PC-3 (cell line): Measurements from ENCODE around the gene IRGC. TPM values are rescaled to one million over a fixed set of nuclear protein-coding genes. Genes with fewer than 3 reads are reported as not detected.
A peak's percentile ranks its signal among the peaks of the same experiment; 100 is the strongest.

ENCODE experiments used
- ATAC-seq: fragments of 200-7000 bp; cut with Tn5 transposase; 2 replicates; pipeline ENCODE4 v1.9.1; 2020; ENCODE audit warnings: mild to moderate bottlenecking, moderate library complexity
- BruUV-seq: library from RNA; stranded (reverse); fragments of 400-500 nt; replicated peaks from 2 replicates; lab custom pipeline; 2021; lab: Mats Ljungman, UMichigan
- CTCF ChIA-PET: fragments of 300-600 bp; sonication (Branson Sonifier 250); formaldehyde crosslinking; loops from one replicate; lab custom pipeline; 2022; ENCODE audit warnings: antibody characterized with exemption; lab: Charles Lee
- POLR2A ChIA-PET: fragments of 300-600 bp; sonication (Branson Sonifier 250); formaldehyde crosslinking; loops from one replicate; lab custom pipeline; 2022; ENCODE audit warnings: antibody characterized with exemption; ENCODE audit not compliant: unreplicated experiment; lab: Charles Lee
- DNase-seq: peaks from one replicate; pipeline ENCODE4 v3.0.0-alpha.2; 2015
- H2AFZ ChIP-seq: fragments of 300-600 bp; sonication (generic); 2 replicates; pipeline ENCODE4 v1.6.0; 2016; ENCODE audit warnings: antibody characterized with exemption, low read length
- H3F3A ChIP-seq: fragments of 300-600 bp; sonication (generic); one replicate; pipeline ENCODE4 v1.6.0; 2017; ENCODE audit warnings: antibody characterized with exemption, low read length, control low read depth, mild to moderate bottlenecking; ENCODE audit not compliant: unreplicated experiment
- H3K27ac ChIP-seq: fragments of 300-600 bp; sonication (generic); 2 replicates; pipeline ENCODE4 v1.5.1; 2016; ENCODE audit warnings: mild to moderate bottlenecking, low read length
- H3K27me3 ChIP-seq: fragments of 300-600 bp; sonication (generic); 2 replicates; pipeline ENCODE4 v1.6.1; 2016; ENCODE audit warnings: low read length, mixed read lengths
- H3K36me3 ChIP-seq: fragments of 300-600 bp; sonication (generic); 2 replicates; pipeline ENCODE4 v1.6.1; 2016; ENCODE audit warnings: low read depth, mixed run types, low read length, mixed read lengths
- H3K4me1 ChIP-seq: fragments of 300-600 bp; sonication (generic); 2 replicates; pipeline ENCODE4 v1.5.1; 2016; ENCODE audit warnings: low read length; ENCODE audit not compliant: insufficient read depth
- H3K4me2 ChIP-seq: fragments of 300-600 bp; sonication (generic); 2 replicates; pipeline ENCODE4 v1.6.0; 2016; ENCODE audit warnings: low read length
- H3K4me3 ChIP-seq: fragments of 300-600 bp; sonication (generic); 2 replicates; pipeline ENCODE4 v1.5.1; 2016; ENCODE audit warnings: mild to moderate bottlenecking, low read length, mixed read lengths
- H3K79me2 ChIP-seq: fragments of 300-600 bp; sonication (generic); 2 replicates; pipeline ENCODE4 v1.6.1; 2017; ENCODE audit warnings: low read length, mixed read lengths
- H3K9ac ChIP-seq: fragments of 300-600 bp; sonication (generic); 2 replicates; pipeline ENCODE4 v1.6.0; 2016; ENCODE audit warnings: mild to moderate bottlenecking, low read length
- H3K9me2 ChIP-seq: fragments of 300-600 bp; sonication (generic); replicated peaks from 2 replicates; pipeline ENCODE4 v1.6.1; 2016; ENCODE audit warnings: mixed run types, low read length, mixed read lengths
- H3K9me3 ChIP-seq: fragments of 300-600 bp; sonication (generic); 2 replicates; pipeline ENCODE4 v1.6.1; 2016; ENCODE audit warnings: low read length, mixed read lengths
- H4K20me1 ChIP-seq: fragments of 300-600 bp; sonication (generic); 2 replicates; pipeline ENCODE4 v1.6.1; 2016; ENCODE audit warnings: low read length, mixed read lengths
- EZH2 ChIP-seq: fragments of 300-600 bp; sonication (generic); IDR thresholded peaks from one replicate; pipeline ENCODE4 v1.6.1; 2017; ENCODE audit warnings: antibody characterized with exemption, mild to moderate bottlenecking, low read length; ENCODE audit not compliant: unreplicated experiment
- EZH2phosphoT487 ChIP-seq: fragments of 300-600 bp; sonication (generic); IDR thresholded peaks from 2 replicates; pipeline ENCODE4 v1.6.1; 2018; ENCODE audit warnings: mild to moderate bottlenecking, antibody characterized with exemption, low read length, borderline replicate concordance
- intact Hi-C: fragments of 100-400 bp; cut with micrococcal nuclease; formaldehyde crosslinking; loops from 2 replicates; pipeline ENCODE4 v1.9.0; 2023
- total RNA-seq: library from RNA; depleted of rRNA; stranded (reverse); fragments of >200 nt; gene quantifications from 2 replicates; pipeline ENCODE4 v1.2.3, GENCODE V29; 2014
- TF ChIP-seq, protein P1 (sequence below): fragments of 300-600 bp; sonication (generic); conservative IDR thresholded peaks from 2 replicates; pipeline ENCODE4 v1.5.1; 2017; ENCODE audit warnings: antibody characterized with exemption, low read depth, mild to moderate bottlenecking, low read length

IRGC gene
- total RNA-seq, 1 experiment from 2014 or later = not detected

DNA sequence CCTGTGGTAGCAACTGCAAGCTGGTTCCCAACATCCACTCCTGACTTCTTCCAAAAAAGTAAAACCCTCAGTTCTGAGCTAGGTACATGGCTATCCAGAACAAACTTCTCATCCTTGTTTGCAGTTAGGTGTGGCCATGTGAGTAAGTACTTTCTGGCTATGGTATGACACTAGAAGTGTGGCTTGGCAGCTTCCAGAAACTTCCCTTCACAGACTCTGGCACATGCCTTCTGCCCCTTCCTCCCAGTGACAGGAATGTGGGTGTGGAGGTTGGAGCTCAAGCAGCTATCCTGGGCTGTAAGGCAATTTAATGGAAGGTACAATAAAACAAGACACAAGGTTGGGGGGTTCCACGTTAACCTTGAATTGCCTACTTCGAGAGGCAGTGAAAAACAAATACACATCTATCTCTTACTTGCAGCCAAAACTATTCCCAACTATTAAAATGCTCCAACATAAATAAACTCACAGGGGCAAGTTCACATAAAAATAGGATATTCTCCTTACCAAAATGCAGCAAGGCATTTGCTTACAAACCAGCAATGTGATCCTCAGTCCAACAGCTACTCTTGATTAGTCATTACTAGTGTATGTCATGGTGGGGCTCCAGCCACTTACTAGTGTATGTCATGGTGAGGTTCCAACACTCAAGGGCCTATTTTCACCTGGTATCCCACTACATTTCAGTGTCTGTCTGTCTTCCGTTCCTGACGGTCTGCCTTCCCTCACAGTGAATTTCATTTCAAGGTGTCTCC is 35.8 kb downstream of the IRGC start:
- Histone ChIP-seq H3K4me1 (peaks cover 40% of the 10 kb centered on the region), H3K79me2 (peaks cover 41% of the 10 kb centered on the region), H3K9me2 (no peaks in the 10 kb centered on the region), H3K4me2 (peak overlapping the region; percentile 94; the same call in 1 of the 2 replicates), H3K9ac (no peak overlapping the region), H3F3A (peaks cover 3% of the 10 kb centered on the region), H3K9me3 (no peaks in the 10 kb centered on the region), H4K20me1 (no peaks in the 10 kb centered on the region), H3K27ac (no peak overlapping the region), H3K36me3 (peaks cover 11% of the 10 kb centered on the region; the same call in 1 of the 2 replicates), H3K27me3 (no peaks in the 10 kb centered on the region), H3K4me3 (no peak overlapping the region), H2AFZ (no peak overlapping the region)
- intact Hi-C loops = no loop called here
- no peak for TF ChIP-seq EZH2phosphoT487
- TF ChIP-seq, protein P1, sequence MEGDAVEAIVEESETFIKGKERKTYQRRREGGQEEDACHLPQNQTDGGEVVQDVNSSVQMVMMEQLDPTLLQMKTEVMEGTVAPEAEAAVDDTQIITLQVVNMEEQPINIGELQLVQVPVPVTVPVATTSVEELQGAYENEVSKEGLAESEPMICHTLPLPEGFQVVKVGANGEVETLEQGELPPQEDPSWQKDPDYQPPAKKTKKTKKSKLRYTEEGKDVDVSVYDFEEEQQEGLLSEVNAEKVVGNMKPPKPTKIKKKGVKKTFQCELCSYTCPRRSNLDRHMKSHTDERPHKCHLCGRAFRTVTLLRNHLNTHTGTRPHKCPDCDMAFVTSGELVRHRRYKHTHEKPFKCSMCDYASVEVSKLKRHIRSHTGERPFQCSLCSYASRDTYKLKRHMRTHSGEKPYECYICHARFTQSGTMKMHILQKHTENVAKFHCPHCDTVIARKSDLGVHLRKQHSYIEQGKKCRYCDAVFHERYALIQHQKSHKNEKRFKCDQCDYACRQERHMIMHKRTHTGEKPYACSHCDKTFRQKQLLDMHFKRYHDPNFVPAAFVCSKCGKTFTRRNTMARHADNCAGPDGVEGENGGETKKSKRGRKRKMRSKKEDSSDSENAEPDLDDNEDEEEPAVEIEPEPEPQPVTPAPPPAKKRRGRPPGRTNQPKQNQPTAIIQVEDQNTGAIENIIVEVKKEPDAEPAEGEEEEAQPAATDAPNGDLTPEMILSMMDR = no peak
- TF ChIP-seq EZH2 = no peak
- CTCF ChIA-PET = interaction anchor here (0.6 to 1.1 kb wide), 3 partner anchors 22 to 83 kb away, joined by 3 to 6 read pairs (median 5); no protein-coding TSS in a partner anchor
- POLR2A ChIA-PET = no interaction called here
- BruUV-seq = no TSS peak
- DNase-seq (peak; percentile 34), ATAC-seq (peak; percentile 12; the same call in 1 of the 2 replicates)

DNA sequence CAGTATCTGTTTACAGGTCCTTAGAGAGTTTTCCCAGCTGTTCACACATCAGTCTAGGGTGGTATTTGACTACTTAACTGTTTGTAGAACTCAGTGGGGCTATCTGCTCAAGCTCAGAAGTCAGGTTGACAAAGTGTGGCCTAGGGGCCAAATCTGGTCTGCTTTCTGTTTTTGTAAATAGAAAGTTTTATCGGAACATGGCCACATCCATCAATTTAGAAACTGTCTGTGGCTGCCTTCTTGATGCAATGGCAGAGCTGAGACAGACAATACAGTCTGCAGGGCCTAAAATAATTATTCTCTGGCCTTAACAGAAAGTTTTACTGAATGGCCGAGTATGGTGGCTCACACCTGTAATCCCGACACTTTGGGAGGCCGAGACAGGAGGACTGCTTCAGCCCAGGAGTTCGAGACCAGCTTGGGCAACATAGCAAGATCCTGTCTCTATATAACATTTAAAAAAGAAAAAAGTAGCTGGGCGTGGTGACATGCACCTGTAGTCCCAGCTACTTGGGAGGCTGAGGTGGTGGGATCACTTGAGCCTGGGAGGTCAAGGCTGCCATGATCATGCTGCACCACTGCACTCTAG is 36.5 kb downstream of the IRGC start:
- Histone ChIP-seq H3K9me2 (no peaks in the 10 kb centered on the region), H3K79me2 (peaks cover 41% of the 10 kb centered on the region), H3K9ac (no peak overlapping the region), H2AFZ (no peak overlapping the region), H3K36me3 (peaks cover 11% of the 10 kb centered on the region; the same call in 1 of the 2 replicates), H3F3A (peaks cover 3% of the 10 kb centered on the region), H3K4me1 (peaks cover 47% of the 10 kb centered on the region), H3K4me2 (peak overlapping the region; percentile 94), H3K9me3 (no peaks in the 10 kb centered on the region), H3K27ac (peak overlapping the region; percentile 99; the same call in 1 of the 2 replicates), H3K4me3 (peak overlapping the region; percentile 96; the same call in 1 of the 2 replicates), H4K20me1 (no peaks in the 10 kb centered on the region), H3K27me3 (no peaks in the 10 kb centered on the region)
- ChIA-PET CTCF (interaction anchor here (0.6 kb wide), 1 partner anchor 252 kb away, joined by 3 read pairs; no protein-coding TSS in a partner anchor), POLR2A (no interaction called here)
- TF ChIP-seq, protein P1 = no peak
- TF ChIP-seq EZH2phosphoT487 (no peak), EZH2 (no peak)
- no peak for DNase-seq
- ATAC-seq = no peak
- intact Hi-C loops = no loop called here
- BruUV-seq = no TSS peak
